Nephron (organoid): ENCODE results near the gene RSPH10B.
"Not testable (repeated sequence)": the region's sequence is repeated elsewhere in the genome, so short reads cannot be mapped to it uniquely, and the experiment has no call there.

Experiments
- H3K27ac Mint-ChIP-seq, 3 experiments: 2 replicates each; pipeline ENCODE4 v1.8.0; 2020; ENCODE audit warnings: mixed read lengths in 3 of 3, mild to moderate bottlenecking in 2 of 3, moderate library complexity in 1 of 3
- H3K27me3 Mint-ChIP-seq: 2 replicates; pipeline ENCODE4 v1.8.0; 2021; ENCODE audit warnings: low read depth, mild to moderate bottlenecking, moderate library complexity, mixed read lengths
- H3K36me3 Mint-ChIP-seq: 2 replicates; pipeline ENCODE4 v1.8.0; 2020; ENCODE audit warnings: low read depth, mixed read lengths
- H3K4me1 Mint-ChIP-seq: 2 replicates; pipeline ENCODE4 v1.8.0; 2020; ENCODE audit warnings: mixed read lengths
- H3K4me3 Mint-ChIP-seq, 3 experiments: 2 replicates each; pipeline ENCODE4 v1.8.0; 2020; ENCODE audit warnings: mild to moderate bottlenecking in 3 of 3, mixed read lengths in 3 of 3, moderate library complexity in 2 of 3
- H3K9me3 Mint-ChIP-seq: 2 replicates; pipeline ENCODE4 v1.8.0; 2020; ENCODE audit warnings: mixed read lengths
- TF ChIP-seq, protein P1 (sequence below), 3 experiments: fragments of 200-600 bp; sonication (generic); IDR thresholded peaks; one replicate each; pipeline ENCODE4 v1.5.0; 2021; ENCODE audit warnings: antibody characterized with exemption in 3 of 3; ENCODE audit not compliant: unreplicated experiment in 3 of 3

RSPH10B gene

DNA sequence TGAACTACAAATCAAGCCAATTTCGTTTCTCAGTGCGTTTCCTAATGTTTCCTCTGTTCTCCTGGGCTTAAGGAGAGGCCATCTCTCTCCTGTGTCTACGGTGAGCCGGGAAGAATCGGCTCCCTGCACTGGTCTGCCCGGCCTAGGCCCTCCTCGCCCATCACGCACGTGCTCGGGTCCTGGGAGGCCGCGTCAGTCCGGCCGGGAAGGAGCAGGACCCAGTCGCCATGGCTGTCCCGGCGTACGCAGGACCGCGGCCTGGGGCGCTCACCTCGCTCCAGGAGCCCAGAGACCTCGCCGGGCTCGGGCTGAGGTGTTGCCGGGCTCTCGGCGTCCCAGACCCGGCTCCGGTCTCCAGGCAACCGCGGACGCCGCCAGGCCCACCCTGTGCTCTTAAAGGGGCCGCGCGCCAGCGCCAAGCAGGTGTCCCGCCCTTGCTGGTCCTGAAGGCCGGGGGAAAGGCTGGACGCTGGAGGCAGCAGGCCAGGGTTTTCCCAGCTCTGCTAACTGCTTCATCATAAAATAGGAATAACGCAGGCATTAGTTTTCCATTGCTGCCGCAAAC is at the start of gene RSPH10B:
Gene RSPH10B, minus strand, starts transcription at position 343 of the 565 bp plus-strand sequence. CDS start 3,573 bp downstream, outside the sequence.
- not testable (repeated sequence) for H3K4me3 Mint-ChIP-seq, H3K27ac Mint-ChIP-seq, H3K4me1 Mint-ChIP-seq, H3K27me3 Mint-ChIP-seq, H3K9me3 Mint-ChIP-seq, H3K36me3 Mint-ChIP-seq

DNA sequence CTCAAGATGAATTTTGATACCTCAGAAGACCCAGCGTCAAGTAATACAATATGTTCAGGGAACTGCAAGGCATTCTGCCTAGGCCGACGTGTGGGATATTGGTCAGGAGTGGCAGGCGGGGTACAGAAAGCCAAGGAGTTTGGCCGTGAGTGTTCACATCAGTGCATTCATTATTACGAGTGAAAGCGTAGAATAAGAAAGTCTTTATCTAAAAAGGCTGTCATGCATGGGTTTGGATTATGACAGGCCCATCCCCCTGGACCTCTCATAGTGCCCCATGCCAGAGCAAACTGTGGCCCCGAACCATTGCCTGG is 46.1 kb upstream of the RSPH10B start:
- TF ChIP-seq, protein P1, sequence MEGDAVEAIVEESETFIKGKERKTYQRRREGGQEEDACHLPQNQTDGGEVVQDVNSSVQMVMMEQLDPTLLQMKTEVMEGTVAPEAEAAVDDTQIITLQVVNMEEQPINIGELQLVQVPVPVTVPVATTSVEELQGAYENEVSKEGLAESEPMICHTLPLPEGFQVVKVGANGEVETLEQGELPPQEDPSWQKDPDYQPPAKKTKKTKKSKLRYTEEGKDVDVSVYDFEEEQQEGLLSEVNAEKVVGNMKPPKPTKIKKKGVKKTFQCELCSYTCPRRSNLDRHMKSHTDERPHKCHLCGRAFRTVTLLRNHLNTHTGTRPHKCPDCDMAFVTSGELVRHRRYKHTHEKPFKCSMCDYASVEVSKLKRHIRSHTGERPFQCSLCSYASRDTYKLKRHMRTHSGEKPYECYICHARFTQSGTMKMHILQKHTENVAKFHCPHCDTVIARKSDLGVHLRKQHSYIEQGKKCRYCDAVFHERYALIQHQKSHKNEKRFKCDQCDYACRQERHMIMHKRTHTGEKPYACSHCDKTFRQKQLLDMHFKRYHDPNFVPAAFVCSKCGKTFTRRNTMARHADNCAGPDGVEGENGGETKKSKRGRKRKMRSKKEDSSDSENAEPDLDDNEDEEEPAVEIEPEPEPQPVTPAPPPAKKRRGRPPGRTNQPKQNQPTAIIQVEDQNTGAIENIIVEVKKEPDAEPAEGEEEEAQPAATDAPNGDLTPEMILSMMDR (IDR thresholded peaks at IDR 0.05; ENCODE audit: unreplicated experiment in 3 of 3) = no peak
- Mint-ChIP-seq H3K27ac (peak overlapping the region; percentile 83 to 92 (median 85)), H3K27me3 (no peaks in the 10 kb centered on the region), H3K9me3 (no peaks in the 10 kb centered on the region), H3K4me1 (peaks cover 20% of the 10 kb centered on the region), H3K36me3 (peaks cover 62% of the 10 kb centered on the region), H3K4me3 (peak overlapping the region in 1 of 3 experiments; percentile 19)

DNA sequence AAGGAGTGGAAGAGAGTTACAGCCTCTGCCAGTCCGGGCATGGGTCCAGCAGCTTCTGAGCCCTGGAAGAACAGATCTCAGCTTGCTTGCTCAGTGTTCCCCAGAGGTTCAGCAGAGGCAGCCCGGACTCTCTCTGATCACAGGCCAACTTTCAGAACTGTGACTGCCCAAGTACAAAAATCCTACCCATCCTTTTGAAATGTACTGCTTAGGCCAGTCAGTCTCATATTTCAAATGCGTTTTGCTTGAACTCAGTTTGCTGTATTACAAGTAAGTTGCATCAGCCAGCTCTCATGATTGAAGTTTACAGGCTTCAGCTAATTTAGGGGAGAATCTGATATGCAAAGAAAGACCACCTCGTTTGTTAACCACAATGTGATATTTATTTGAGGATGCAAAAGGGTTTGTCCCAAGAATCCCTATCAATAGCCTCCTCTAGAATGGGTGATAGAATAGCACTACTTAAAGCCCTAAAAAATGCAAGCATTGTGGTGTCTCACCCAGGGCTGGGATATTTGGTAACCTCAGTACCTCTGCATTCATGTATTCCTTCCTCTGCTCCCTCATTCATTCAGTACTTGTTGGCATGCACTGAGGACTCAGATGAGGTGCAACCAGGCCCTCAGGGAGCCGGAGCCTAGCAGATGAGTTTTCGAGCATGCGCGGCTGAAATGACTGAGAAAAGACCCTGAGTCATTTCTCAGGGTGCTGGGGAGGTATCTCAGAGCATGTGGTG is 45.6 kb upstream of the RSPH10B start:
- peaks cover 26% of the 10 kb centered on the region for H3K4me1 Mint-ChIP-seq
- H3K9me3 Mint-ChIP-seq = no peaks in the 10 kb centered on the region
- peak overlapping the region; percentile 83 to 92 (median 85) for H3K27ac Mint-ChIP-seq
- peaks cover 57% of the 10 kb centered on the region for H3K36me3 Mint-ChIP-seq
- peak overlapping the region in 1 of 3 experiments; percentile 42 for H3K4me3 Mint-ChIP-seq
- TF ChIP-seq, protein P1 (IDR thresholded peaks at IDR 0.05; ENCODE audit: unreplicated experiment in 3 of 3) = no peak
- H3K27me3 Mint-ChIP-seq = no peaks in the 10 kb centered on the region

DNA sequence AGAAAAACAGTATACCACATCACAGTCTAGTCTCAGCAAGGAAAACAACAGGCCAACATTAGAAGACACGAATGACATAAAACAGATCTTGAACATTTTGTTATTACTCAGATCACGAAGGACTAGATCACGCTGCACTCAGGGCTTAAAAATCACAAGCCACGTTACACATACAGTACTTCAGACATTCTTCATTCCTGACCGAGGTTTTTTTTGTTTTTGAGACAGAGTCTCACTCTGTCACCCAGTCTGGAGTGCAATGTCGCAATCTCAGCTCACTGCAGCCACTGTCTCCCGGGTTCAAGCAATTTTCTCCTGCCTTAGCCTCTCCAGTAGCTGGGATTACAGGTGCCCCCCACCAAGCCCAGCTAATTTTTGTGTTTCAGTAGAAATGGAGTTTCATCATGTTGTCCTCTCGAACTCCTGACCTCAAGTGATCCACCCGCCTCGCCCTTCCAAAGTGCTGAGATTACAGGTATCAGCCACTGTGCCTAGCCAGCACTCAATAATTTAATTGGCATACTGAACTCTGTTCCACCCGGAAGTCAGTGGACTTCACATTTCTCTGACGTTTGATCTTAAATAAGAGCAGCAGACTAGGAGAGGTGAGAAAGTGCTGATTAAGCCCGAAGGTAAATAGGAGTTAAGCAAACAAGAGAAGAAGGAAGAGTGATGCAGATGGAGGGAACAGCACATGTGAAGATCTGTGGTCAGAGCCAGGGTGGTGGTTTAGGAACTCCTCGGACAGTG is 42.0 kb upstream of the RSPH10B start:
- Mint-ChIP-seq H3K36me3 (peaks cover 28% of the 10 kb centered on the region), H3K4me1 (peaks cover 38% of the 10 kb centered on the region), H3K27ac (peak overlapping the region; percentile 14 to 41 (median 16)), H3K27me3 (no peaks in the 10 kb centered on the region), H3K4me3 (peak overlapping the region in 1 of 3 experiments; percentile 35), H3K9me3 (no peaks in the 10 kb centered on the region)
- TF ChIP-seq, protein P1 (IDR thresholded peaks at IDR 0.05; ENCODE audit: unreplicated experiment in 3 of 3) = no peak

DNA sequence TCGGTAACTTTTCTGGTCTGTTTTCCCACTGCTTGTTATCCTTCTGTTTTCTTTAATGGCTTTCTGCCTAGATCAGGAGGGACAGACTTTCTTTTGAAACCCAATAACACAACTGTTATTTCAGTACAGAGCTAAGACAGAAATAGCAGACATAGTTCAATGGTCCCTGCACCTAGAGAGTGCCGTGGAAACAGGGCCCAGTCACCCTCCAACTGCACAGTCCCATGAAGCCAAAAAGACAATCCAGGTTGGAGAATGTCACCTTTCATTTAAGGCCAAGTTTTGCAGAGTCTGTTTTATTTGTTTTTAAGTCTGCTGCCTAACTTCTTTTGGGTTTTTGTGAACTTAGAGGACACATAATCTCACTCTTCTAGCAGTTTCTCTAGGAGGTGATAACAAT is 41.1 kb upstream of the RSPH10B start:
- TF ChIP-seq, protein P1 (IDR thresholded peaks at IDR 0.05; ENCODE audit: unreplicated experiment in 3 of 3) = no peak
- Mint-ChIP-seq H3K27me3 (no peaks in the 10 kb centered on the region), H3K27ac (peak overlapping the region; percentile 14 to 88 (median 52))

DNA sequence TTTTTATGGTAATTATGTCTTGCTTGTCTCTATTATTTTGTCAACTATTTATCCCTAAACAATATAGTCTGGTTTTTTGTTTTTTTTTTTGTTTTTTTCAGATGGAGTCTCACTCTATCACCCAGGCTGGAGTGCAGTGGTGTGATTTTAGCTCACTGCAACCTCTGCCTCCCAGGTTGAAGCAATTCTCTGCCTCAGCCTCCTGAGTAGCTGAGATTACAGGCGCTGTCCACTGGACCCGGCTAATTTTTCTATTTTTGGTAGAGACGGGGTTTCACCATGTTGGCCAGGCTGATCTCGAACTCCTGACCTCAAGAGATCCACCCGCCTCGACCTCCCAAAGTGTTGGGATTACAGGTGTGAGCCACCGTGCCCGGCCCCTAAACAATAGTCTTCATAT is 39.9 kb upstream of the RSPH10B start:
- not testable (repeated sequence) for H3K9me3 Mint-ChIP-seq, H3K27me3 Mint-ChIP-seq
- Mint-ChIP-seq H3K36me3 (peaks cover 14% of the 10 kb centered on the region), H3K27ac (peak overlapping the region; percentile 50 to 88 (median 83)), H3K4me3 (peak overlapping the region; percentile 87 to 92 (median 91)), H3K4me1 (peaks cover 29% of the 10 kb centered on the region)

More for the DNA sequence above, 41.1 kb upstream of the RSPH10B start:
- H3K36me3 Mint-ChIP-seq = peaks cover 20% of the 10 kb centered on the region
- peaks cover 40% of the 10 kb centered on the region for H3K4me1 Mint-ChIP-seq
- no peaks in the 10 kb centered on the region for H3K9me3 Mint-ChIP-seq
- H3K4me3 Mint-ChIP-seq = peak overlapping the region; percentile 87 to 92 (median 91)
